GM12865 (cell line): Measurements from ENCODE around the gene THOP1.

ENCODE experiments used
- DNase-seq: peaks from one replicate; pipeline ENCODE4 v3.0.0; 2010; ENCODE audit warnings: low read depth
- H3K4me3 ChIP-seq: 2 replicates; pipeline ENCODE4 v1.5.1; 2011; ENCODE audit warnings: mild to moderate bottlenecking, low read depth, low read length, control low read depth
- TF ChIP-seq, protein P1 (sequence below): IDR thresholded peaks from 2 replicates; pipeline ENCODE4 v1.5.1; 2011; ENCODE audit warnings: low read length, control low read depth, low read depth, inconsistent platforms; ENCODE audit not compliant: insufficient read depth; ENCODE audit errors: missing control alignments

THOP1 gene

DNA sequence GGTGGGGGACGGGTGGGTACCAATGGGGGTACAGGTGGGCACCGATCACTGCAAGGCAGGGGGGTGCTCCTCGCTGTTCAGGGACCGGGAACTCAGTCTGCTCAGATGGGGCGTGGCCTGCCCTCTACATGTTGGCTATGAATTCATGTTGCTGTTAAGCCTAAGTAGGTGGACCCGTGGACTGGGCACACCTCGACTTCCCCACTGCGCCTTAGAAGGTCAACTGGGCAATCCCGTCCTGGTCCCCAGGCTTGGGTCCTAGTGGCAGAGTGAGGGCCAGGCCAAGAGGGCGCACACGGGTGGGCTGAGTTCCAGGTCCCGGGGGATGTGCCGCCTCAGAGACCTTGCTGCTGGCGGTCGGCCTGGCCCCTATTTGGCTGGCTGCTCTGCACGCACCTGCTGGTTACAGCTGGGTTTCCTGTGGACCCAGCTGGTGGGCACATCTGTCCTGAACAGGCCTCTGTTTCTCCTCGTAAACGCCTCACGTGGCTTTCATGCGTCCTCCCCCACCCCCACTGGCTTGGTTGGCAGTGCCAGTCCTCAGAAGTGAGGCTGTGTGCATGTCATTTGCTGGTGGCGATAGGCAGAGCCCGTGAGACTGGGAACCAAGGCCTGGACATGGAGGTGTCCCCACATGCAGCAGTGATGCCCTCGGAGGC, 20.8 kb downstream of the THOP1 start:
- no peak for DNase-seq
- TF ChIP-seq, protein P1, sequence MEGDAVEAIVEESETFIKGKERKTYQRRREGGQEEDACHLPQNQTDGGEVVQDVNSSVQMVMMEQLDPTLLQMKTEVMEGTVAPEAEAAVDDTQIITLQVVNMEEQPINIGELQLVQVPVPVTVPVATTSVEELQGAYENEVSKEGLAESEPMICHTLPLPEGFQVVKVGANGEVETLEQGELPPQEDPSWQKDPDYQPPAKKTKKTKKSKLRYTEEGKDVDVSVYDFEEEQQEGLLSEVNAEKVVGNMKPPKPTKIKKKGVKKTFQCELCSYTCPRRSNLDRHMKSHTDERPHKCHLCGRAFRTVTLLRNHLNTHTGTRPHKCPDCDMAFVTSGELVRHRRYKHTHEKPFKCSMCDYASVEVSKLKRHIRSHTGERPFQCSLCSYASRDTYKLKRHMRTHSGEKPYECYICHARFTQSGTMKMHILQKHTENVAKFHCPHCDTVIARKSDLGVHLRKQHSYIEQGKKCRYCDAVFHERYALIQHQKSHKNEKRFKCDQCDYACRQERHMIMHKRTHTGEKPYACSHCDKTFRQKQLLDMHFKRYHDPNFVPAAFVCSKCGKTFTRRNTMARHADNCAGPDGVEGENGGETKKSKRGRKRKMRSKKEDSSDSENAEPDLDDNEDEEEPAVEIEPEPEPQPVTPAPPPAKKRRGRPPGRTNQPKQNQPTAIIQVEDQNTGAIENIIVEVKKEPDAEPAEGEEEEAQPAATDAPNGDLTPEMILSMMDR = no peak
- H3K4me3 ChIP-seq = no peak overlapping the region

DNA sequence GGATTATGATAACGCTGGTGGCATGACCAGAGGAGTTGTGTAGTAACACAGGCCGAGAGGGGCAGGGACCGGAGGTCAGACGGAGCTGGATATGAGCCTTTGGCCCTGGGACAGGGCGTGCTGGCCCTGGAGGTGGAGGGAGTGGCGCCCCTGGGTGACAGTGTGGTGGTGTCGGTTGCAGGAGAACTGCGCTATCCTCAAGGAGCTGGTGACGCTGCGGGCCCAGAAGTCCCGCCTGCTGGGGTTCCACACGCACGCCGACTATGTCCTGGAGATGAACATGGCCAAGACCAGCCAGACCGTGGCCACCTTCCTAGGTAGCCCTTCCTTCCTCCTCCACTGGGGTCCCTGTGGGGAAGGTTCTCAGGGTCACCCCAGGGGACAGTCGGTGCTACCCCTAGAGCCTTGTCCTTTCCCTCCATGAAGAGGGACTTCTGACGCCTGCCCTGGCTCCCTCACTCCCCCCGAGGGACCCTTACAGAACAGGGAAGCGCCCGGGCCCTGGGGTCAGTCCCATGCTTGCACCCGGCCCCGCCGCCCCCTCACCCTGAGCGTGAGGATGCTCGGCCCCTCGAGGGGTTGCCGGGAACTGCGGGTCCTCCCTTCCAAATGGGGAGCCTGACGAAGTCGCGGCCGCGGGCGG, 21.6 kb downstream of the THOP1 start:
- DNase-seq = no peak
- H3K4me3 ChIP-seq = no peak overlapping the region
- TF ChIP-seq, protein P1 = no peak

DNA sequence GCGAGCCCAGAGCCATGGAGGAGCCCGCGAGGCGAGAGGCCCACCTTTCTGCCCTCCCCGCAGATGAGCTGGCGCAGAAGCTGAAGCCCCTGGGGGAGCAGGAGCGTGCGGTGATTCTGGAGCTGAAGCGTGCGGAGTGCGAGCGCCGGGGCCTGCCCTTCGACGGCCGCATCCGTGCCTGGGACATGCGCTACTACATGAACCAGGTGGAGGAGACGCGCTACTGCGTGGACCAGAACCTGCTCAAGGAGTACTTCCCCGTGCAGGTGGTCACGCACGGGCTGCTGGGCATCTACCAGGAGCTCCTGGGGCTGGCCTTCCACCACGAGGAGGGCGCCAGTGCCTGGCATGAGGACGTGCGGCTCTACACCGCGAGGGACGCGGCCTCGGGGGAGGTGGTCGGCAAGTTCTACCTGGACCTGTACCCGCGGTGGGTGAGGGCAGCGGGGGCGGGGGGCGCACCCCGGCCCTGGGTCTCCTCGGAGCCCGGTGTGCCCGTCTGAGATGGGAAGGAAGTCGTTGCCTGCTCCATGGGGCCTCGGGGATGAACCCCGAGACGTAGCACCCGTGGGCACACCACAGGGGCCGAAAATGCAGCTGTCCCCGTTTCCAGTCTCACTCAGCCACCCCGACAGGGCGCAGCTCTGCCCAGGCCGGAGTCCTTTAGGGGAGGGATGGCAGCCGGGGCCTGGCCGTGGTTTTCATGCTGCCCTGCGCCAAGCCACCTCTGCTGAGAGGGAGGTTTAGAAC, 22.3 kb downstream of the THOP1 start:
- H3K4me3 ChIP-seq = no peak overlapping the region
- no peak for DNase-seq
- TF ChIP-seq, protein P1 = no peak

DNA sequence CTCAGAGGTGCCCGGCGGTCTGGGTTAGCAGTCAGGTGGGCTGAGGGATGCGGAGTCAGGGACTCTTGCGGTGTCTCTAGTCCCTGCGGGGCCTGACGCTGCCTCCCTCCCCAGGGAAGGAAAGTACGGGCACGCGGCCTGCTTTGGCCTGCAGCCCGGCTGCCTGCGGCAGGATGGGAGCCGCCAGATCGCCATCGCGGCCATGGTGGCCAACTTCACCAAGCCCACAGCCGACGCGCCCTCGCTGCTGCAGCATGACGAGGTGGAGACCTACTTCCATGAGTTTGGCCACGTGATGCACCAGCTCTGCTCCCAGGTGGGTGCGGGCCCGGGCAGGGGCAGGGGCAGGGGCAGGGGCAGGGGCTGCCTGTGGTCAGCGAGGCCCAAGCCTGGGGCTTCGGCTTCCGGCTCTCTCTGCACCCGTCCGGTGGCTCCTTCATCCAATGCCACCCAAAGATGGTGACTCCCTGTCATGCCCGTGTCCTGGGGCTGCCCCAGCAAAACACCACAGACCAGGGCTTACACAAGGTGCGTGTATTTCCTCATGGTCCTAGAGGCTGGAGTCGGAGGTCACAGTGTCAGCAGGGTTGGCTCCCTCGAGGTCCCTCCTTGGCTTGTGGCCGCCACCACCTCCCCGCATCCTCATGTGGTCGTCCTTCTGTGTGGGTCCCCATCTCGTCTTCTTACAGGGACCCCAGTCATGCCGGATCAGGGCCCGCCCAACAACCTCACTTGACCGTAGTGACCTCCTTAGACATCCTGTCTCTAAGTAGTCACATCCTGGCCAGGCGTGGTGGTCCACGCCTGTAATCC, 23.0 kb downstream of the THOP1 start:
- DNase-seq = no peak
- no peak overlapping the region for H3K4me3 ChIP-seq
- TF ChIP-seq, protein P1 = no peak

DNA sequence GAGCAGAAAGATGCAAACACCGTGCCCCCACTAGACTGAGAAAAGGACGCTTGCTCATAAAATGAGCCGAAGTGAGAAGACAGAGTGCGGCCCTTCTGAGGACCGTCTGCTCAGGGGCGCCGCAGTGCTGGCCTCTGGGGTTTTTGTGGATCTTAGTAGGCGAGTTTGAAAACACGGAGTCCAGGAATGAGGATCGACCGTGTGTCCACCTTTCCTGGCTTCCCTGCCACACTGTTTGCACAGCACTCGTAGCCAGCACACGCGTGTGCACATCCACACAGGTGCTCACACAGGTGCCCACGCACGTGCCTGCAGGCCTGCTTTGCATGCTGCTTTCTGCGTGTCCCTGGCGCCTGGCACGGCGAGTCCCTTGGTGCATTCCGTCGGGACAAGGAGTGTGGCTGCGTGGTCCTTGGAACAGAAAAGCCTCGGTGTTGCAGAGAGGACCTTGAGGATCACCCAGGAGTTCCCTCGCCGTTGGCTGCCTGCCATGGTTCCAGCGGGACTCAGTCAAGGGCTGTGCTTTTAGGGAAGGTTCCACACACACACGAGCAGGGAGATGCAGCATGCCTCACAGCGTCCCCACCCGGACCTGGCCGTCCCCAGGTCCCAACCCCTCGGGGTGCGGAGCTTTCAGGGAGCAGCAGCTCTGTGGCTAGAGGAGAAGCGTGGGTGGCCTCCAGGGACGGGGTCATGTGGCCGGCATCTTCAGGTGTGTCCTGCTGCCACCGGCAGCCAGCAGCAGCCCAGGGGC, 24.3 kb downstream of the THOP1 start:
- no peak overlapping the region for H3K4me3 ChIP-seq
- TF ChIP-seq, protein P1 = no peak
- no peak for DNase-seq
